T-helper 1 cell treated with Interleukin-12 subunit alpha and Interleukin-12 subunit beta and Interleukin-4 antibody, amounts not matched to agents 30 μg/mL and 1 μg/mL, for 36 hours (primary cell): Measurements from ENCODE around the gene MRNIP.
"Not testable (repeated sequence)": the region's sequence is repeated elsewhere in the genome, so short reads cannot be mapped to it uniquely, and the experiment has no call there.

Source experiments
- H3K27ac Mint-ChIP-seq: one replicate; pipeline ENCODE4 v1.8.0; 2021; ENCODE audit warnings: mild to moderate bottlenecking, mixed read lengths
- H3K27me3 Mint-ChIP-seq: one replicate; pipeline ENCODE4 v1.8.0; 2021; ENCODE audit warnings: low read depth, mixed read lengths
- H3K36me3 Mint-ChIP-seq: one replicate; pipeline ENCODE4 v1.8.0; 2021; ENCODE audit warnings: low read depth, mixed read lengths
- H3K4me1 Mint-ChIP-seq: one replicate; pipeline ENCODE4 v1.8.0; 2021; ENCODE audit warnings: low read depth, mixed read lengths
- H3K4me3 Mint-ChIP-seq: one replicate; pipeline ENCODE4 v1.8.0; 2021; ENCODE audit warnings: mild to moderate bottlenecking, moderate library complexity, mixed read lengths
- H3K9me3 Mint-ChIP-seq: one replicate; pipeline ENCODE4 v1.8.0; 2021; ENCODE audit warnings: mixed read lengths

Gene MRNIP

GRCh38 chr5:179880066-179880650 lies 21.5 kb upstream of the MRNIP start:
- Mint-ChIP-seq H3K27ac (no peak overlapping the region), H3K9me3 (peaks cover 19% of the 10 kb centered on the region), H3K27me3 (no peaks in the 10 kb centered on the region), H3K36me3 (peaks cover 33% of the 10 kb centered on the region), H3K4me3 (no peak overlapping the region), H3K4me1 (no peaks in the 10 kb centered on the region)

- Mint-ChIP-seq H3K4me3 (no peak overlapping the region), H3K36me3 (peaks cover 28% of the 10 kb centered on the region), H3K27me3 (no peaks in the 10 kb centered on the region), H3K9me3 (peaks cover 15% of the 10 kb centered on the region), H3K27ac (no peak overlapping the region), H3K4me1 (no peaks in the 10 kb centered on the region)
Measured at GRCh38 chr5:179879690-179880010, 21.0 kb upstream of the MRNIP start.

GRCh38 chr5:179879003-179879689 lies 20.5 kb upstream of the MRNIP start:
- Mint-ChIP-seq H3K9me3 (peaks cover 11% of the 10 kb centered on the region), H3K27me3 (no peaks in the 10 kb centered on the region), H3K27ac (no peak overlapping the region), H3K4me3 (no peak overlapping the region), H3K36me3 (peaks cover 23% of the 10 kb centered on the region), H3K4me1 (no peaks in the 10 kb centered on the region)

GRCh38 chr5:179878222-179879002 lies 19.8 kb upstream of the MRNIP start:
- Mint-ChIP-seq H3K36me3 (peaks cover 16% of the 10 kb centered on the region), H3K27me3 (no peaks in the 10 kb centered on the region), H3K4me3 (no peak overlapping the region), H3K9me3 (peaks cover 4% of the 10 kb centered on the region), H3K27ac (no peak overlapping the region), H3K4me1 (no peaks in the 10 kb centered on the region)

- Mint-ChIP-seq H3K27ac (no peak overlapping the region), H3K4me1 (no peaks in the 10 kb centered on the region), H3K27me3 (no peaks in the 10 kb centered on the region), H3K36me3 (peaks cover 8% of the 10 kb centered on the region), H3K4me3 (no peak overlapping the region), H3K9me3 (no peaks in the 10 kb centered on the region)
Measured at GRCh38 chr5:179876610-179876952, 18.0 kb upstream of the MRNIP start.

- Mint-ChIP-seq H3K9me3 (no peaks in the 10 kb centered on the region), H3K4me3 (no peak overlapping the region), H3K27ac (no peak overlapping the region)
Measured at GRCh38 chr5:179875741-179876609, 17.4 kb upstream of the MRNIP start.

GRCh38 chr5:179874536-179875292 lies 16.1 kb upstream of the MRNIP start:
- H3K4me1 Mint-ChIP-seq: no peaks in the 10 kb centered on the region
- H3K9me3 Mint-ChIP-seq: no peaks in the 10 kb centered on the region
- H3K36me3 Mint-ChIP-seq: peaks cover 8% of the 10 kb centered on the region
- H3K4me3 Mint-ChIP-seq: no peak overlapping the region
- H3K27me3 Mint-ChIP-seq: no peaks in the 10 kb centered on the region
- H3K27ac Mint-ChIP-seq: no peak overlapping the region

More at GRCh38 chr5:179875741-179876609, 17.4 kb upstream of the MRNIP start:
- Mint-ChIP-seq H3K4me1 (no peaks in the 10 kb centered on the region), H3K27me3 (no peaks in the 10 kb centered on the region), H3K36me3 (peaks cover 8% of the 10 kb centered on the region)

GRCh38 chr5:179874136-179874535 lies 15.5 kb upstream of the MRNIP start:
- Mint-ChIP-seq H3K9me3 (no peaks in the 10 kb centered on the region), H3K27ac (no peak overlapping the region), H3K4me1 (no peaks in the 10 kb centered on the region), H3K4me3 (no peak overlapping the region), H3K27me3 (no peaks in the 10 kb centered on the region), H3K36me3 (peaks cover 8% of the 10 kb centered on the region)

- Mint-ChIP-seq H3K4me3 (no peak overlapping the region), H3K27ac (no peak overlapping the region), H3K9me3 (no peaks in the 10 kb centered on the region), H3K36me3 (peaks cover 8% of the 10 kb centered on the region), H3K27me3 (no peaks in the 10 kb centered on the region), H3K4me1 (no peaks in the 10 kb centered on the region)
Measured at GRCh38 chr5:179873588-179874110, 15.0 kb upstream of the MRNIP start.

GRCh38 chr5:179872828-179873575 lies 14.4 kb upstream of the MRNIP start:
- no peak overlapping the region for H3K4me3 Mint-ChIP-seq
- H3K27me3 Mint-ChIP-seq: no peaks in the 10 kb centered on the region
- H3K27ac Mint-ChIP-seq: no peak overlapping the region
- no peaks in the 10 kb centered on the region for H3K4me1 Mint-ChIP-seq
- H3K9me3 Mint-ChIP-seq: no peaks in the 10 kb centered on the region
- peaks cover 8% of the 10 kb centered on the region for H3K36me3 Mint-ChIP-seq

GRCh38 chr5:179872055-179872827 lies 13.6 kb upstream of the MRNIP start:
- no peaks in the 10 kb centered on the region for H3K4me1 Mint-ChIP-seq
- H3K4me3 Mint-ChIP-seq: no peak overlapping the region
- H3K9me3 Mint-ChIP-seq: no peaks in the 10 kb centered on the region
- no peak overlapping the region for H3K27ac Mint-ChIP-seq
- H3K36me3 Mint-ChIP-seq: peaks cover 4% of the 10 kb centered on the region
- no peaks in the 10 kb centered on the region for H3K27me3 Mint-ChIP-seq

- not testable (repeated sequence) for H3K9me3 Mint-ChIP-seq, H3K4me3 Mint-ChIP-seq, H3K27me3 Mint-ChIP-seq, H3K27ac Mint-ChIP-seq, H3K36me3 Mint-ChIP-seq, H3K4me1 Mint-ChIP-seq
Measured at GRCh38 chr5:179871533-179871932, 12.9 kb upstream of the MRNIP start.

GRCh38 chr5:179870952-179871351 lies 12.3 kb upstream of the MRNIP start:
- H3K4me3 Mint-ChIP-seq: no peak overlapping the region

More at GRCh38 chr5:179870952-179871351, 12.3 kb upstream of the MRNIP start:
- no peaks in the 10 kb centered on the region for H3K9me3 Mint-ChIP-seq
- no peaks in the 10 kb centered on the region for H3K4me1 Mint-ChIP-seq
- H3K27me3 Mint-ChIP-seq: no peaks in the 10 kb centered on the region
- peaks cover 7% of the 10 kb centered on the region for H3K36me3 Mint-ChIP-seq
- H3K27ac Mint-ChIP-seq: no peak overlapping the region
